ENCODE data around the gene MKNK2. TPM values are rescaled to one million over a fixed set of nuclear protein-coding genes. Genes with fewer than 3 reads are reported as not detected.

MKNK2 gene
- total and polyA plus RNA-seq, 12 donors = 107 to 260 (median 144) TPM

Other genes with a start within 250 kb of the MKNK2 start
- 1 to 10 TPM in 2 of 10 donors, under 1 TPM in 8; 0.13 to 3.4 (median 0.48) TPM for gene ATP8B3, start 239.0 kb downstream of the MKNK2 start, total RNA-seq
- 1 to 10 TPM in 1 of 2 donors, under 1 TPM in 1; 0.80 to 1.3 TPM for gene ATP8B3, start 239.0 kb downstream of the MKNK2 start, polyA plus RNA-seq
- gene REXO1, start 202.8 kb downstream of the MKNK2 start, total RNA-seq = 10 to 100 TPM; 13.1 to 20.1 (median 16.5) TPM
- 10 to 100 TPM; 13.1 to 20.6 TPM for gene REXO1, start 202.8 kb downstream of the MKNK2 start, polyA plus RNA-seq
- 10 to 100 TPM in 4 of 10 donors, 1 to 10 TPM in 6; 5.0 to 13.4 (median 7.6) TPM for gene KLF16, start 187.7 kb downstream of the MKNK2 start, total RNA-seq
- gene KLF16, start 187.7 kb downstream of the MKNK2 start, polyA plus RNA-seq = 1 to 10 TPM; 4.0 to 8.6 TPM
- 10 to 100 TPM; 45.1 to 68.0 (median 57.0) TPM for gene ABHD17A, start 165.7 kb downstream of the MKNK2 start, total RNA-seq
- 100 to 1,000 TPM in 1 of 2 donors, 10 to 100 TPM in 1; 93.6 to 185 TPM for gene ABHD17A, start 165.7 kb downstream of the MKNK2 start, polyA plus RNA-seq
- gene ADAT3, start 145.8 kb downstream of the MKNK2 start, total RNA-seq = 1 to 10 TPM in 9 of 10 donors, under 1 TPM in 1; 0.94 to 3.2 (median 1.4) TPM
- 1 to 10 TPM; 2.0 to 4.3 TPM for gene ADAT3, start 145.8 kb downstream of the MKNK2 start, polyA plus RNA-seq
- gene SCAMP4, start 145.8 kb downstream of the MKNK2 start, total RNA-seq = 10 to 100 TPM; 11.7 to 24.2 (median 14.4) TPM
- 10 to 100 TPM; 17.0 to 22.1 TPM for gene SCAMP4, start 145.8 kb downstream of the MKNK2 start, polyA plus RNA-seq
- gene CSNK1G2, start 110.1 kb downstream of the MKNK2 start, total RNA-seq = 10 to 100 TPM; 17.7 to 32.4 (median 23.7) TPM
- gene CSNK1G2, start 110.1 kb downstream of the MKNK2 start, polyA plus RNA-seq = 10 to 100 TPM; 30.5 to 35.2 TPM
- 10 to 100 TPM; 45.1 to 70.4 (median 56.6) TPM for gene BTBD2, start 35.5 kb downstream of the MKNK2 start, total RNA-seq
- 10 to 100 TPM; 42.8 to 55.2 TPM for gene BTBD2, start 35.5 kb downstream of the MKNK2 start, polyA plus RNA-seq
- 10 to 100 TPM; 10.0 to 30.5 (median 16.2) TPM for gene MOB3A, start 45.1 kb upstream of the MKNK2 start, total RNA-seq
- gene MOB3A, start 45.1 kb upstream of the MKNK2 start, polyA plus RNA-seq = 10 to 100 TPM in 1 of 2 donors, 1 to 10 TPM in 1; 8.9 to 12.8 TPM
- gene IZUMO4, start 45.7 kb upstream of the MKNK2 start, total RNA-seq = 1 to 10 TPM; 1.2 to 6.5 (median 2.2) TPM
- 10 to 100 TPM in 1 of 2 donors, 1 to 10 TPM in 1; 8.6 to 13.1 TPM for gene IZUMO4, start 45.7 kb upstream of the MKNK2 start, polyA plus RNA-seq
- gene AP3D1, start 100.3 kb upstream of the MKNK2 start, total RNA-seq = 100 to 1,000 TPM in 1 of 10 donors, 10 to 100 TPM in 9; 68.4 to 168 (median 81.9) TPM
- 10 to 100 TPM; 63.9 to 95.1 TPM for gene AP3D1, start 100.3 kb upstream of the MKNK2 start, polyA plus RNA-seq
- 10 to 100 TPM in 7 of 10 donors, 1 to 10 TPM in 3; 7.0 to 16.0 (median 12.5) TPM for gene DOT1L, start 112.7 kb upstream of the MKNK2 start, total RNA-seq
- 10 to 100 TPM in 1 of 2 donors, 1 to 10 TPM in 1; 9.2 to 12.1 TPM for gene DOT1L, start 112.7 kb upstream of the MKNK2 start, polyA plus RNA-seq
- gene PLEKHJ1, start 185.1 kb upstream of the MKNK2 start, total RNA-seq = 10 to 100 TPM; 40.0 to 76.5 (median 45.0) TPM
- 100 to 1,000 TPM in 1 of 2 donors, 10 to 100 TPM in 1; 83.6 to 103 TPM for gene PLEKHJ1, start 185.1 kb upstream of the MKNK2 start, polyA plus RNA-seq
- gene SF3A2, start 185.6 kb upstream of the MKNK2 start, total RNA-seq = 10 to 100 TPM; 24.6 to 45.2 (median 30.4) TPM
- 10 to 100 TPM; 25.8 to 47.3 TPM for gene SF3A2, start 185.6 kb upstream of the MKNK2 start, polyA plus RNA-seq
- gene AMH, start 198.1 kb upstream of the MKNK2 start, total RNA-seq = under 1 TPM; 0.15 to 0.70 (median 0.41) TPM
- 1 to 10 TPM in 1 of 2 donors, under 1 TPM in 1; 0.30 to 1.0 TPM for gene AMH, start 198.1 kb upstream of the MKNK2 start, polyA plus RNA-seq
- gene JSRP1, start 205.2 kb upstream of the MKNK2 start, total RNA-seq = under 1 TPM in 3 of 10 donors, not detected in 7; 0.31 to 0.72 (median 0.45) TPM
- gene JSRP1, start 205.2 kb upstream of the MKNK2 start, polyA plus RNA-seq = under 1 TPM in 1 of 2 donors, not detected in 1; 0.29 TPM
- gene PEAK3, start 230.9 kb upstream of the MKNK2 start, total RNA-seq = 1 to 10 TPM in 1 of 10 donors, under 1 TPM in 9; 0.11 to 1.1 (median 0.22) TPM
- gene PEAK3, start 230.9 kb upstream of the MKNK2 start, polyA plus RNA-seq = under 1 TPM; 0.13 to 0.22 TPM

Measured in heart right ventricle (tissue), 12 donors.